A549 (cell line): ENCODE data around the gene ENTPD6. TPM values are rescaled to one million over a fixed set of nuclear protein-coding genes. Genes with fewer than 3 reads are reported as not detected.
A peak's percentile ranks its signal among the peaks of the same experiment; 100 is the strongest.

ENCODE experiments used
- ATAC-seq, 2 experiments: fragments of 200-7000 bp in 1 of 2; fragments of >200 bp in 1 of 2; cut with Nextera tagmentation in 1 of 2; cut with Tn5 transposase in 1 of 2; 3 replicates each; pipeline versions ENCODE4 v1.8.0 to v1.9.1; 2018 to 2020; ENCODE audit warnings: mild to moderate bottlenecking in 1 of 2, moderate library complexity in 1 of 2
- CTCF ChIA-PET: fragments of 300-600 bp; sonication (Branson Sonifier 250); formaldehyde crosslinking; extraction: SDS; loops from one replicate; lab custom pipeline; 2021; ENCODE audit warnings: antibody characterized with exemption, inconsistent platforms; lab: Yijun Ruan, JAX
- POLR2A ChIA-PET: fragments of 350-600 bp; formaldehyde crosslinking; extraction: SDS; loops from one replicate; lab custom pipeline; 2021; ENCODE audit warnings: antibody characterized with exemption, inconsistent platforms; lab: Yijun Ruan, JAX
- DNase-seq, 2 experiments: peaks; one replicate each; pipeline versions ENCODE4 v3.0.0 to v3.0.0-alpha.2; 2011 to 2016; ENCODE audit warnings: low read depth in 1 of 2, low spot score in 1 of 2
- FAIRE-seq: peaks from 2 replicates; lab custom pipeline; 2011; peaks lifted over from hg19 to GRCh38; lab: Jason Lieb, UNC
- H3K27ac ChIP-seq, 2 experiments: fragments of >200 bp; sonication (Bioruptor Twin); formaldehyde crosslinking; 3 replicates each; pipeline ENCODE4 v1.5.1; 2016 to 2017
- H3K4me1 ChIP-seq: fragments of >200 bp; sonication (Bioruptor Twin); formaldehyde crosslinking; 3 replicates; pipeline ENCODE4 v1.6.1; 2016
- H3K4me2 ChIP-seq: fragments of >200 bp; sonication (Bioruptor Twin); formaldehyde crosslinking; 3 replicates; pipeline ENCODE4 v1.6.1; 2016
- H3K4me3 ChIP-seq: fragments of >200 bp; sonication (Bioruptor Twin); formaldehyde crosslinking; 3 replicates; pipeline ENCODE4 v1.5.1; 2016
- H3K9me3 ChIP-seq: fragments of >200 bp; sonication (Bioruptor Twin); formaldehyde crosslinking; 3 replicates; pipeline ENCODE4 v1.6.1; 2016
- ATOH8 ChIP-seq: fragments of 250-450 bp; sonication (Bioruptor Pico); IDR thresholded peaks from 2 replicates; pipeline ENCODE4 v1.5.0; 2020; ENCODE audit warnings: low read depth, mild to moderate bottlenecking, moderate library complexity
- CEBPB ChIP-seq, 2 experiments: fragments of >200 bp in 1 of 2; sonication (Bioruptor Twin) in 1 of 2; formaldehyde crosslinking in 1 of 2; IDR thresholded peaks; 2 replicates each; pipeline ENCODE4 v1.6.1; 2012 to 2016
- EP300 ChIP-seq, 2 experiments: fragments of >200 bp; sonication (Bioruptor Twin); formaldehyde crosslinking; IDR thresholded peaks; 2 replicates in 1 of 2; 3 replicates in 1 of 2; pipeline ENCODE4 v1.6.1; 2016 to 2017
- FOSL2 ChIP-seq, 2 experiments: fragments of 450-650 bp in 1 of 2; fragments of >200 bp in 1 of 2; sonication (Bioruptor Twin) in 1 of 2; formaldehyde crosslinking; IDR thresholded peaks; 2 replicates each; pipeline versions ENCODE4 v1.5.0 to v1.6.1; 2016 to 2020; ENCODE audit warnings: mild to moderate bottlenecking in 1 of 2, moderate library complexity in 1 of 2
- FOXS1 ChIP-seq: fragments of 250-450 bp; sonication (Bioruptor Pico); IDR thresholded peaks from 2 replicates; pipeline ENCODE4 v1.5.0; 2020; ENCODE audit warnings: mild to moderate bottlenecking, moderate library complexity
- GATA3 ChIP-seq: IDR thresholded peaks from 2 replicates; pipeline ENCODE4 v1.6.1; 2012; ENCODE audit warnings: borderline replicate concordance
- HDAC2 ChIP-seq: fragments of 200-600 bp; sonication (generic); IDR thresholded peaks from 2 replicates; pipeline ENCODE4 v1.6.1; 2016
- HES2 ChIP-seq: fragments of >200 bp; sonication (Bioruptor Twin); formaldehyde crosslinking; IDR thresholded peaks from 2 replicates; pipeline ENCODE4 v1.6.1; 2016
- HEYL ChIP-seq: fragments of 250-450 bp; sonication (Bioruptor Pico); IDR thresholded peaks from 2 replicates; pipeline ENCODE4 v1.8.0; 2021; ENCODE audit warnings: mild to moderate bottlenecking, moderate library complexity
- JUN ChIP-seq, 2 experiments: fragments of >200 bp; sonication (Bioruptor Twin); formaldehyde crosslinking; IDR thresholded peaks; 2 replicates in 1 of 2; 3 replicates in 1 of 2; pipeline ENCODE4 v1.6.1; 2016 to 2017
- KDM5A ChIP-seq: fragments of 200-600 bp; sonication (generic); IDR thresholded peaks from 2 replicates; pipeline ENCODE4 v1.6.1; 2016; ENCODE audit warnings: antibody characterized with exemption, mild to moderate bottlenecking
- MAFK ChIP-seq: fragments of 450-650 bp; IDR thresholded peaks from 2 replicates; pipeline ENCODE4 v1.6.1; 2014; ENCODE audit not compliant: partially characterized antibody
- NFE2L2 ChIP-seq: fragments of 150-350 bp; conservative IDR thresholded peaks from 2 replicates; pipeline ENCODE4 v1.6.1; 2014; ENCODE audit warnings: low read length
- NR3C1 ChIP-seq: fragments of >200 bp; sonication (Bioruptor Twin); formaldehyde crosslinking; IDR thresholded peaks from 3 replicates; pipeline ENCODE4 v1.6.1; 2017
- RARB ChIP-seq: fragments of 250-450 bp; sonication (Bioruptor Pico); IDR thresholded peaks from 2 replicates; pipeline ENCODE4 v1.8.0; 2021; ENCODE audit warnings: mild to moderate bottlenecking, moderate library complexity
- REST ChIP-seq: fragments of 200-600 bp; sonication (generic); IDR thresholded peaks from 2 replicates; pipeline ENCODE4 v1.6.1; 2016; ENCODE audit warnings: antibody characterized with exemption, mild to moderate bottlenecking, moderate library complexity
- RNF2 ChIP-seq: fragments of 200-600 bp; sonication (generic); IDR thresholded peaks from 2 replicates; pipeline ENCODE4 v1.6.1; 2016; ENCODE audit warnings: low read depth, mild to moderate bottlenecking, antibody characterized with exemption, moderate library complexity, borderline replicate concordance
- SREBF2 ChIP-seq: fragments of 450-650 bp; IDR thresholded peaks from 2 replicates; pipeline ENCODE4 v1.6.1; 2014; ENCODE audit warnings: mild to moderate bottlenecking, moderate library complexity
- TFCP2L1 ChIP-seq: fragments of 250-450 bp; sonication (Bioruptor Pico); IDR thresholded peaks from 2 replicates; pipeline ENCODE4 v1.5.0; 2021; ENCODE audit warnings: mild to moderate bottlenecking
- ZSCAN20 ChIP-seq: fragments of 250-450 bp; sonication (Bioruptor Pico); IDR thresholded peaks from 2 replicates; pipeline ENCODE4 v1.8.0; 2022; ENCODE audit warnings: mild to moderate bottlenecking, moderate library complexity
- WGBS: methylation state at CpG from one replicate; pipeline ENCODE4 v1.1.6; 2017; ENCODE audit errors: missing lambda C conversion rate; 5-methylcytosine and 5-hydroxymethylcytosine counted together
- polyA plus RNA-seq, 4 experiments: library from polyadenylated mRNA; depleted of rRNA in 3 of 4; stranded (reverse); fragments of >200 nt; fragmentation: RNase III in 1 of 4; extraction: RNeasy Plus Mini Kit Qiagen cat#74134 plus additional on column Dnase treatment in 1 of 4; gene quantifications; 2 replicates in 3 of 4; 3 replicates in 1 of 4; pipeline ENCODE4 v1.2.3, GENCODE V29; 2011 to 2017

ENTPD6 gene
- polyA plus RNA-seq, 2 of the 4 experiments (the other 2 are of a cell fraction) = 85.7 to 87.0 TPM

GRCh38 chr20:25205277-25206062 lies 10.0 kb downstream of the ENTPD6 start:
- WGBS = 83% methylated on average over 19 of the region's 21 CpGs
- POLR2A ChIA-PET = no interaction called here
- no peak for TF ChIP-seq TFCP2L1 (CRISPR knock-in tag)
- no peak for TF ChIP-seq FOXS1
- TF ChIP-seq EP300 (IDR thresholded peaks at IDR 0.05) = no peak
- TF ChIP-seq HES2 = no peak
- TF ChIP-seq NFE2L2 = no peak
- TF ChIP-seq GATA3 = no peak
- no peak for TF ChIP-seq NR3C1
- TF ChIP-seq MAFK = no peak
- TF ChIP-seq SREBF2 = no peak
- no peak overlapping the region for H3K4me2 ChIP-seq
- H3K9me3 ChIP-seq = no peaks in the 10 kb centered on the region
- peak overlapping the region in 1 of 2 experiments; percentile 32; a peak in 2 of 6 replicates for H3K27ac ChIP-seq
- CTCF ChIA-PET = interaction anchor here (1.4 to 4.9 kb wide), 5 partner anchors 9 to 54 kb away, joined by 5 to 30 read pairs (median 9); partner anchors contain the start of gene ENTPD6
- H3K4me3 ChIP-seq = no peak overlapping the region
- H3K4me1 ChIP-seq = peaks cover 25% of the 10 kb centered on the region
- FAIRE-seq (no peak), ATAC-seq (peak; percentile 14 to 45; a peak in 3 of 6 replicates), DNase-seq (no peak)

- Histone ChIP-seq H3K4me2 (no peak overlapping the region), H3K27ac (no peak overlapping the region), H3K9me3 (no peaks in the 10 kb centered on the region), H3K4me3 (no peak overlapping the region), H3K4me1 (peaks cover 20% of the 10 kb centered on the region)
- DNase-seq (no peak), ATAC-seq (no peak), FAIRE-seq (no peak)
- no peak for TF ChIP-seq RARB (CRISPR knock-in tag)
- ChIA-PET CTCF (interaction anchor here (1.1 to 4.9 kb wide), 4 partner anchors 9 to 41 kb away, joined by 3 to 30 read pairs (median 7); partner anchors contain the start of gene ENTPD6), POLR2A (no interaction called here)
- 86% methylated on average over 9 of the region's 9 CpGs for WGBS
Measured at GRCh38 chr20:25206063-25206403, 10.5 kb downstream of the ENTPD6 start.

- Histone ChIP-seq H3K9me3 (no peaks in the 10 kb centered on the region), H3K27ac (no peak overlapping the region), H3K4me3 (no peak overlapping the region), H3K4me1 (peaks cover 20% of the 10 kb centered on the region), H3K4me2 (no peak overlapping the region)
- DNase-seq = no peak
- TF ChIP-seq HEYL (CRISPR knock-in tag) (no peak), ATOH8 (CRISPR knock-in tag) (no peak), HDAC2 (no peak), FOSL2 (IDR thresholded peaks at IDR 0.05) (no peak), FOSL2 (CRISPR knock-in tag; IDR thresholded peaks at IDR 0.05) (no peak), RNF2 (no peak), ZSCAN20 (CRISPR knock-in tag) (no peak), NFE2L2 (no peak), KDM5A (no peak), FOXS1 (no peak), CEBPB (IDR thresholded peaks at IDR 0.05) (no peak), SREBF2 (no peak), JUN (IDR thresholded peaks at IDR 0.05) (no peak), REST (no peak)
- FAIRE-seq = no peak
- CTCF ChIA-PET = interaction anchor here (1.1 to 2.2 kb wide), 4 partner anchors 10 to 41 kb away, joined by 3 to 7 read pairs (median 4); partner anchors contain the start of gene PYGB
- no peak for ATAC-seq
- POLR2A ChIA-PET = no interaction called here
- WGBS = 95% methylated on average over 8 of the region's 8 CpGs
Measured at GRCh38 chr20:25206548-25206947, 11.0 kb downstream of the ENTPD6 start.
